Stomach (tissue), 4 donors: ENCODE results near the gene TRIM3.

Experiments
- CTCF ChIP-seq, 7 experiments: fragments of 450-650 bp in 4 of 7; fragments of 200-600 bp in 3 of 7; sonication (generic) in 3 of 7; IDR thresholded peaks; one replicate each; pipeline ENCODE4 v1.5.1; 2016 to 2019; ENCODE audit warnings: antibody characterized with exemption in 7 of 7, control low read depth in 2 of 7, mild to moderate bottlenecking in 1 of 7
- EP300 ChIP-seq: sonication (generic); formaldehyde crosslinking; IDR thresholded peaks from one replicate; pipeline ENCODE4 v1.6.1; 2017; ENCODE audit warnings: antibody characterized with exemption
- POLR2A ChIP-seq, 4 donors: fragments of 450-650 bp; IDR thresholded peaks; one replicate each; pipeline ENCODE4 v1.6.1; 2016; ENCODE audit warnings: antibody characterized with exemption in 4 of 4, control low read depth in 2 of 4, mild to moderate bottlenecking in 1 of 4, moderate library complexity in 1 of 4
- POLR2AphosphoS5 ChIP-seq, 3 donors: sonication (generic); formaldehyde crosslinking; IDR thresholded peaks; one replicate each; pipeline ENCODE4 v1.6.1; 2016; ENCODE audit warnings: antibody characterized with exemption in 3 of 3

GRCh38 chr11:6431861-6432260 lies 41.9 kb downstream of the TRIM3 start:
- no peak for TF ChIP-seq CTCF (IDR thresholded peaks at IDR 0.05)
- no peak for TF ChIP-seq POLR2A (IDR thresholded peaks at IDR 0.05)
- no peak for TF ChIP-seq POLR2AphosphoS5 (IDR thresholded peaks at IDR 0.05)
- TF ChIP-seq EP300, result no peak
